A673 (cell line): ENCODE data around the gene UFD1.

Experiments
- EZH2 ChIP-seq: fragments of 200-600 bp; sonication (generic); IDR thresholded peaks from 2 replicates; pipeline ENCODE4 v1.6.1; 2017; ENCODE audit warnings: borderline replicate concordance, low read depth, mild to moderate bottlenecking, mixed read lengths, antibody characterized with exemption, low read length; ENCODE audit not compliant: poor library complexity, severe bottlenecking
- TF ChIP-seq, protein P1 (sequence below): fragments of 300-800, 200-600 bp; sonication (generic); conservative IDR thresholded peaks from 2 replicates; pipeline ENCODE4 v1.5.1; 2017; ENCODE audit warnings: low read depth, mild to moderate bottlenecking, antibody characterized with exemption, low read length, moderate library complexity, mixed read lengths

DNA sequence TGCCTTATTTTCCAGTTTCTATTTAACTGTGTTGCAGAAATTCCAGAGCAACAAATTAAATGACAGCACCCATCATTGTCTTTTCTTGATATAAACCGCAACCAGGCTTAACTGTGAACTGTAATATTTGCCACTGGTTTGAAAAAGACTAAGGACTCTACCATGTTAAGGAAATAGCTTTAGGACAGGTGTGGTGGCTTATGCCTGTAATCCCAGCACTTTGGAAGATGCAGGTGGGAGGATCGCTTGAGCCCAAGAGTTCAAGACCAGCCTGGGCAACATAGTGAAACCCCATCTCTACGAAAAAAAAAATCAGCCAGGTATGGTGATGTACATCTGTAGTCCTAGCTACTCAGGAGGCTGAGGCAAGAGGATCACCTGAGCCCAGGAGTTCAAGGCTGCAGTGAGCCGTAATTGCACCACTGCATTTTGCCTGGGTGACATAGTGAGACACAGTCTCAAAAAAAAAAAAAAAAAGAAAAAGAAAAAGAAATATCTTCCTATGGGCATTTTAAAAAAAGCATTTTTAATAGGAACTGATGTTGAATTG lies 76.3 kb downstream of the UFD1 start:
- TF ChIP-seq, protein P1, sequence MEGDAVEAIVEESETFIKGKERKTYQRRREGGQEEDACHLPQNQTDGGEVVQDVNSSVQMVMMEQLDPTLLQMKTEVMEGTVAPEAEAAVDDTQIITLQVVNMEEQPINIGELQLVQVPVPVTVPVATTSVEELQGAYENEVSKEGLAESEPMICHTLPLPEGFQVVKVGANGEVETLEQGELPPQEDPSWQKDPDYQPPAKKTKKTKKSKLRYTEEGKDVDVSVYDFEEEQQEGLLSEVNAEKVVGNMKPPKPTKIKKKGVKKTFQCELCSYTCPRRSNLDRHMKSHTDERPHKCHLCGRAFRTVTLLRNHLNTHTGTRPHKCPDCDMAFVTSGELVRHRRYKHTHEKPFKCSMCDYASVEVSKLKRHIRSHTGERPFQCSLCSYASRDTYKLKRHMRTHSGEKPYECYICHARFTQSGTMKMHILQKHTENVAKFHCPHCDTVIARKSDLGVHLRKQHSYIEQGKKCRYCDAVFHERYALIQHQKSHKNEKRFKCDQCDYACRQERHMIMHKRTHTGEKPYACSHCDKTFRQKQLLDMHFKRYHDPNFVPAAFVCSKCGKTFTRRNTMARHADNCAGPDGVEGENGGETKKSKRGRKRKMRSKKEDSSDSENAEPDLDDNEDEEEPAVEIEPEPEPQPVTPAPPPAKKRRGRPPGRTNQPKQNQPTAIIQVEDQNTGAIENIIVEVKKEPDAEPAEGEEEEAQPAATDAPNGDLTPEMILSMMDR: no peak
- no peak for TF ChIP-seq EZH2
